ENCODE measurements around the gene SLC17A1. TPM values are rescaled to one million over a fixed set of nuclear protein-coding genes. Genes with fewer than 3 reads are reported as not detected.

The SLC17A1 gene
- total RNA-seq, 1 donor from 2014 or later, result 0.85 TPM

- H3K9me3 Mint-ChIP-seq, result no peaks in the 10 kb centered on the region
- TF ChIP-seq, protein P1, sequence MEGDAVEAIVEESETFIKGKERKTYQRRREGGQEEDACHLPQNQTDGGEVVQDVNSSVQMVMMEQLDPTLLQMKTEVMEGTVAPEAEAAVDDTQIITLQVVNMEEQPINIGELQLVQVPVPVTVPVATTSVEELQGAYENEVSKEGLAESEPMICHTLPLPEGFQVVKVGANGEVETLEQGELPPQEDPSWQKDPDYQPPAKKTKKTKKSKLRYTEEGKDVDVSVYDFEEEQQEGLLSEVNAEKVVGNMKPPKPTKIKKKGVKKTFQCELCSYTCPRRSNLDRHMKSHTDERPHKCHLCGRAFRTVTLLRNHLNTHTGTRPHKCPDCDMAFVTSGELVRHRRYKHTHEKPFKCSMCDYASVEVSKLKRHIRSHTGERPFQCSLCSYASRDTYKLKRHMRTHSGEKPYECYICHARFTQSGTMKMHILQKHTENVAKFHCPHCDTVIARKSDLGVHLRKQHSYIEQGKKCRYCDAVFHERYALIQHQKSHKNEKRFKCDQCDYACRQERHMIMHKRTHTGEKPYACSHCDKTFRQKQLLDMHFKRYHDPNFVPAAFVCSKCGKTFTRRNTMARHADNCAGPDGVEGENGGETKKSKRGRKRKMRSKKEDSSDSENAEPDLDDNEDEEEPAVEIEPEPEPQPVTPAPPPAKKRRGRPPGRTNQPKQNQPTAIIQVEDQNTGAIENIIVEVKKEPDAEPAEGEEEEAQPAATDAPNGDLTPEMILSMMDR (conservative IDR thresholded peaks at IDR 0.05), result no peak
- H3K27me3 Mint-ChIP-seq, result no peaks in the 10 kb centered on the region
- H3K36me3 Mint-ChIP-seq, result no peaks in the 10 kb centered on the region
- H3K27ac Mint-ChIP-seq, result no peak overlapping the region
- no peak overlapping the region for H3K4me3 Mint-ChIP-seq
- DNase-seq (ENCODE audit: extremely low spot score, unreplicated experiment), result no peak
- H3K4me1 Mint-ChIP-seq (ENCODE audit: unreplicated experiment), result no peaks in the 10 kb centered on the region
These were observed 67.2 kb downstream of the SLC17A1 start for GRCh38 chr6:25764611-25765010.

GRCh38 chr6:25757936-25758642 is 73.8 kb downstream of the SLC17A1 start:
- no peak overlapping the region for H3K4me3 Mint-ChIP-seq
- DNase-seq (ENCODE audit: extremely low spot score, unreplicated experiment), result no peak
- TF ChIP-seq, protein P1 (conservative IDR thresholded peaks at IDR 0.05), result no peak
- peaks cover 4% of the 10 kb centered on the region for H3K27me3 Mint-ChIP-seq
- H3K27ac Mint-ChIP-seq, result no peak overlapping the region
- H3K4me1 Mint-ChIP-seq (ENCODE audit: unreplicated experiment), result no peaks in the 10 kb centered on the region
- H3K9me3 Mint-ChIP-seq, result no peaks in the 10 kb centered on the region
- no peaks in the 10 kb centered on the region for H3K36me3 Mint-ChIP-seq

- no peaks in the 10 kb centered on the region for H3K36me3 Mint-ChIP-seq
- H3K27me3 Mint-ChIP-seq, result peaks cover 4% of the 10 kb centered on the region
- TF ChIP-seq, protein P1 (conservative IDR thresholded peaks at IDR 0.05), result no peak
- H3K4me1 Mint-ChIP-seq (ENCODE audit: unreplicated experiment), result no peaks in the 10 kb centered on the region
- no peak overlapping the region for H3K27ac Mint-ChIP-seq
- H3K4me3 Mint-ChIP-seq, result peak overlapping the region; percentile 14
- H3K9me3 Mint-ChIP-seq, result no peaks in the 10 kb centered on the region
- DNase-seq (ENCODE audit: extremely low spot score, unreplicated experiment), result no peak
These were observed 75.2 kb downstream of the SLC17A1 start for GRCh38 chr6:25756382-25757363.

DNA sequence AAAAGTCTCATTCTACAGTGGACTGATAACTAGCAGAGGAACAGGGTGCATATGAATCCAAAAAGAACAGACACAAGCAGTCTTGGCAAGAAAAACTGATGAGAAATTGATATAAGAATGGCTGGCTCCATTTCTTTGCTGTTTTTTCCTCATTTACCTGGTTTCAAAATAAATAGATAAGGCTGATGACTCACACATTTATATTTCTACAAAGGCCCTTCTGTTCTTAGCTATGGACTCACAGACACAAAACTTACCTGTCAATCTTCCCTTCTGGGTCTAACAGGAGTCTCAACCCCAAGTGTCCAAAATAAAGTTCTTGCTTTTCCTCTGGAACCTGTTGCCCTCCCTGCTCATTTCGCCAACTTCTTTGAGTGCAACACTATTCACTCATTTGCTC is 76.4 kb downstream of the SLC17A1 start:
- H3K4me3 Mint-ChIP-seq, result peak overlapping the region; percentile 14
- no peak for DNase-seq (ENCODE audit: extremely low spot score, unreplicated experiment)

DNA sequence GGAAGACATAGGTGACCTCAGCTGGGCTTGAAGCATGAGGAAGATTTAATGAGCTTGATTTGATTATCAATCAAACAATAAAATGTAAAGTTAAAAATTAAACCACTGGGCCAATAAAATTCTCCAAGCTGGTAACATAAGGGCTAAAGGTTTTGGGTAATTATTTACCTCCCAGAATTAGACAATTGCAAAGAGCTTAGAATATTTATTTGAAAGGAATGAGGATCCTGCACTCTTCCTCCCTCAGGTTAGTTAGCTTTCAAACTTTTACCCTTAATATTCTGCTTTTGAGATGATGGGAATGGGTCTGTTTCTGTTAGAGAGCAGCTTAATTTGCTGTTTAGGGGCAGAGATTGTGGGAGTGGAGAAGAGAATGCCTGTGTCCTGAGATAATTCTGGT is 77.3 kb downstream of the SLC17A1 start, which contains the start of gene SLC17A4:
Gene SLC17A4 (plus strand): TSS at position 208 of the 400 bp plus-strand sequence. CDS start 7,221 bp downstream, outside the sequence.
- TF ChIP-seq, protein P1 (conservative IDR thresholded peaks at IDR 0.05), result no peak
- Mint-ChIP-seq H3K27ac (no peak within 1 kb of the TSS), H3K36me3 (no peaks in the 10 kb centered on the region), H3K4me3 (peak within 1 kb of the TSS; percentile 65), H3K27me3 (peaks cover 4% of the 10 kb centered on the region), H3K9me3 (no peaks in the 10 kb centered on the region), H3K4me1 (ENCODE audit: unreplicated experiment) (no peaks in the 10 kb centered on the region)
- DNase-seq (ENCODE audit: extremely low spot score, unreplicated experiment), result no peak

More for the DNA sequence above, 76.4 kb downstream of the SLC17A1 start:
- TF ChIP-seq, protein P1 (conservative IDR thresholded peaks at IDR 0.05), result no peak
- Mint-ChIP-seq H3K4me1 (ENCODE audit: unreplicated experiment) (no peaks in the 10 kb centered on the region), H3K27me3 (peaks cover 4% of the 10 kb centered on the region), H3K27ac (no peak overlapping the region), H3K36me3 (no peaks in the 10 kb centered on the region), H3K9me3 (no peaks in the 10 kb centered on the region)

Data from type B pancreatic cell (in vitro differentiated cells).